ENCODE results near the gene TTLL4. TPM values are rescaled to one million over a fixed set of nuclear protein-coding genes. Genes with fewer than 3 reads are reported as not detected.

Gene TTLL4
- total and polyA plus RNA-seq, 7 experiments from 2014 or later = 3.6 to 35.8 (median 20.8) TPM

GRCh38 chr2:218733171-218734021, 22.8 kb downstream of the TTLL4 start:
- peak overlapping the region in 1 of 10 donors; percentile 34 for H3K4me3 Mint-ChIP-seq
- Histone ChIP-seq H3K27ac (ENCODE audit: low read depth, low read length) (no peak overlapping the region), H3K4me1 (ENCODE audit: control insufficient read depth in 2 of 2, insufficient read depth in 2 of 2, low read length in 2 of 2) (no peaks in the 10 kb centered on the region), H3K9me3 (ENCODE audit: control insufficient read depth in 2 of 3, low read length in 3 of 3) (no peaks in the 10 kb centered on the region), H3K36me3 (ENCODE audit: control insufficient read depth in 2 of 3, insufficient read depth in 3 of 3, low read length in 3 of 3) (peaks cover 8 to 12% (median 8%) of the 10 kb centered on the region in 3 experiments), H3K27me3 (ENCODE audit: control insufficient read depth in 2 of 2, insufficient read depth in 2 of 2, low read length in 2 of 2) (no peaks in the 10 kb centered on the region), H3K4me3 (ENCODE audit: low read length) (no peak overlapping the region)
- peak; percentile 87 for ATAC-seq
- peaks cover 0 to 3% (median 0%) of the 10 kb centered on the region in 11 donors for H3K9me3 Mint-ChIP-seq
- no peaks in the 10 kb centered on the region for H3K27me3 Mint-ChIP-seq
- POLR2A ChIA-PET = interaction anchor here (0.8 kb wide), 1 partner anchor 945 kb away, joined by 3 read pairs; no protein-coding TSS in a partner anchor
- intact Hi-C loops (cut with micrococcal nuclease) = no loop called here
- H3K27ac Mint-ChIP-seq = peak overlapping the region in 5 of 9 donors; percentile 6 to 84 (median 46)
- DNase-seq = peak in 1 of 9 donors; percentile 37
- H3K36me3 Mint-ChIP-seq = peaks cover 9 to 47% (median 30%) of the 10 kb centered on the region in 5 donors
- H3K4me1 Mint-ChIP-seq = peaks cover 10 to 32% (median 18%) of the 10 kb centered on the region in 7 donors
- CTCF ChIA-PET = no interaction called here

GRCh38 chr2:218734190-218734975, 23.7 kb downstream of the TTLL4 start:
- intact Hi-C loops (cut with micrococcal nuclease) = no loop called here
- peaks cover 10 to 32% (median 18%) of the 10 kb centered on the region in 7 donors for H3K4me1 Mint-ChIP-seq

GRCh38 chr2:218736531-218736930, 25.9 kb downstream of the TTLL4 start:
- intact Hi-C loops (cut with micrococcal nuclease) = no loop called here
- H3K9me3 ChIP-seq (ENCODE audit: control insufficient read depth in 2 of 3, low read length in 3 of 3) = no peaks in the 10 kb centered on the region

More at GRCh38 chr2:218734190-218734975, 23.7 kb downstream of the TTLL4 start:
- Mint-ChIP-seq H3K9me3 (peaks cover 0 to 3% (median 0%) of the 10 kb centered on the region in 11 donors), H3K27ac (peak overlapping the region in 2 of 9 donors; percentile 2 to 84), H3K27me3 (no peaks in the 10 kb centered on the region), H3K4me3 (no peak overlapping the region), H3K36me3 (peaks cover 9 to 50% (median 27%) of the 10 kb centered on the region in 5 donors)
- POLR2A ChIA-PET = interaction anchor here (0.8 kb wide), 1 partner anchor 946 kb away, joined by 3 read pairs; no protein-coding TSS in a partner anchor
- H3K36me3 ChIP-seq (ENCODE audit: control insufficient read depth in 2 of 3, insufficient read depth in 3 of 3, low read length in 3 of 3) = peaks cover 8 to 18% (median 13%) of the 10 kb centered on the region in 3 experiments
- no peak overlapping the region for H3K4me3 ChIP-seq (ENCODE audit: low read length)
- H3K27ac ChIP-seq (ENCODE audit: low read depth, low read length) = no peak overlapping the region
- no peaks in the 10 kb centered on the region for H3K4me1 ChIP-seq (ENCODE audit: control insufficient read depth in 2 of 2, insufficient read depth in 2 of 2, low read length in 2 of 2)
- DNase-seq = no peak
- CTCF ChIA-PET = interaction anchor here (1.6 kb wide), 1 partner anchor 142 kb away, joined by 3 read pairs; no protein-coding TSS in a partner anchor
- peak; percentile 38 for ATAC-seq
- H3K9me3 ChIP-seq (ENCODE audit: control insufficient read depth in 2 of 3, low read length in 3 of 3) = no peaks in the 10 kb centered on the region
- H3K27me3 ChIP-seq (ENCODE audit: control insufficient read depth in 2 of 2, insufficient read depth in 2 of 2, low read length in 2 of 2) = no peaks in the 10 kb centered on the region

GRCh38 chr2:218743068-218743467, 32.4 kb downstream of the TTLL4 start:
- peak; percentile 39 for ATAC-seq
- Histone ChIP-seq H3K36me3 (ENCODE audit: control insufficient read depth in 2 of 3, insufficient read depth in 3 of 3, low read length in 3 of 3) (peaks cover 13 to 57% (median 17%) of the 10 kb centered on the region in 3 experiments), H3K4me3 (ENCODE audit: low read length) (no peak overlapping the region), H3K27ac (ENCODE audit: low read depth, low read length) (no peak overlapping the region), H3K27me3 (ENCODE audit: control insufficient read depth in 2 of 2, insufficient read depth in 2 of 2, low read length in 2 of 2) (no peaks in the 10 kb centered on the region), H3K4me1 (ENCODE audit: control insufficient read depth in 2 of 2, insufficient read depth in 2 of 2, low read length in 2 of 2) (no peaks in the 10 kb centered on the region), H3K9me3 (ENCODE audit: control insufficient read depth in 2 of 3, low read length in 3 of 3) (no peaks in the 10 kb centered on the region)
- H3K27ac Mint-ChIP-seq = no peak overlapping the region
- intact Hi-C loops (cut with micrococcal nuclease) = no loop called here
- H3K36me3 Mint-ChIP-seq = peaks cover 23 to 72% (median 50%) of the 10 kb centered on the region in 5 donors
- H3K27me3 Mint-ChIP-seq = no peaks in the 10 kb centered on the region
- no peaks in the 10 kb centered on the region for H3K9me3 Mint-ChIP-seq
- DNase-seq = no peak
- H3K4me3 Mint-ChIP-seq = no peak overlapping the region
- peaks cover 0 to 6% (median 0%) of the 10 kb centered on the region in 7 donors for H3K4me1 Mint-ChIP-seq
- POLR2A ChIA-PET = no interaction called here
- CTCF ChIA-PET = no interaction called here

More at GRCh38 chr2:218736531-218736930, 25.9 kb downstream of the TTLL4 start:
- POLR2A ChIA-PET = interaction anchor here (0.5 kb wide), 1 partner anchor 472 kb away, joined by 3 read pairs; no protein-coding TSS in a partner anchor
- ATAC-seq (no peak), DNase-seq (no peak)
- Histone ChIP-seq H3K36me3 (ENCODE audit: control insufficient read depth in 2 of 3, insufficient read depth in 3 of 3, low read length in 3 of 3) (peaks cover 13 to 30% (median 13%) of the 10 kb centered on the region in 3 experiments), H3K27ac (ENCODE audit: low read depth, low read length) (no peak overlapping the region), H3K4me1 (ENCODE audit: control insufficient read depth in 2 of 2, insufficient read depth in 2 of 2, low read length in 2 of 2) (no peaks in the 10 kb centered on the region), H3K4me3 (ENCODE audit: low read length) (no peak overlapping the region), H3K27me3 (ENCODE audit: control insufficient read depth in 2 of 2, insufficient read depth in 2 of 2, low read length in 2 of 2) (no peaks in the 10 kb centered on the region)
- H3K4me3 Mint-ChIP-seq = no peak overlapping the region
- peaks cover 10 to 29% (median 18%) of the 10 kb centered on the region in 7 donors for H3K4me1 Mint-ChIP-seq
- H3K9me3 Mint-ChIP-seq = peaks cover 0 to 3% (median 0%) of the 10 kb centered on the region in 11 donors
- H3K36me3 Mint-ChIP-seq = peaks cover 13 to 56% (median 31%) of the 10 kb centered on the region in 5 donors
- CTCF ChIA-PET = interaction anchor here (0.6 kb wide), 1 partner anchor 113 kb away, joined by 3 read pairs; no protein-coding TSS in a partner anchor
- no peaks in the 10 kb centered on the region for H3K27me3 Mint-ChIP-seq
- H3K27ac Mint-ChIP-seq = no peak overlapping the region

GRCh38 chr2:218744615-218745014, 34.0 kb downstream of the TTLL4 start:
- POLR2A ChIA-PET = no interaction called here
- Histone ChIP-seq H3K4me3 (ENCODE audit: low read length) (no peak overlapping the region), H3K36me3 (ENCODE audit: control insufficient read depth in 2 of 3, insufficient read depth in 3 of 3, low read length in 3 of 3) (peaks cover 5 to 63% (median 20%) of the 10 kb centered on the region in 3 experiments), H3K27ac (ENCODE audit: low read depth, low read length) (no peak overlapping the region), H3K9me3 (ENCODE audit: control insufficient read depth in 2 of 3, low read length in 3 of 3) (no peaks in the 10 kb centered on the region), H3K4me1 (ENCODE audit: control insufficient read depth in 2 of 2, insufficient read depth in 2 of 2, low read length in 2 of 2) (no peaks in the 10 kb centered on the region), H3K27me3 (ENCODE audit: control insufficient read depth in 2 of 2, insufficient read depth in 2 of 2, low read length in 2 of 2) (no peaks in the 10 kb centered on the region)
- Mint-ChIP-seq H3K36me3 (peaks cover 18 to 73% (median 45%) of the 10 kb centered on the region in 5 donors), H3K27ac (peak overlapping the region in 1 of 9 donors; percentile 4), H3K27me3 (no peaks in the 10 kb centered on the region), H3K4me3 (peak overlapping the region in 1 of 10 donors; percentile 1), H3K9me3 (no peaks in the 10 kb centered on the region), H3K4me1 (peaks cover 0 to 6% (median 0%) of the 10 kb centered on the region in 7 donors)
- peak; percentile 45 for ATAC-seq
- intact Hi-C loops (cut with micrococcal nuclease) = no loop called here
- CTCF ChIA-PET = interaction anchor here (0.6 kb wide), 1 partner anchor 166 kb away, joined by 3 read pairs; no protein-coding TSS in a partner anchor
- no peak for DNase-seq

- no peaks in the 10 kb centered on the region for H3K27me3 Mint-ChIP-seq
- Histone ChIP-seq H3K27me3 (ENCODE audit: control insufficient read depth in 2 of 2, insufficient read depth in 2 of 2, low read length in 2 of 2) (no peaks in the 10 kb centered on the region), H3K36me3 (ENCODE audit: control insufficient read depth in 2 of 3, insufficient read depth in 3 of 3, low read length in 3 of 3) (peaks cover 5 to 63% (median 20%) of the 10 kb centered on the region in 3 experiments), H3K4me1 (ENCODE audit: control insufficient read depth in 2 of 2, insufficient read depth in 2 of 2, low read length in 2 of 2) (no peaks in the 10 kb centered on the region), H3K27ac (ENCODE audit: low read depth, low read length) (no peak overlapping the region), H3K4me3 (ENCODE audit: low read length) (no peak overlapping the region), H3K9me3 (ENCODE audit: control insufficient read depth in 2 of 3, low read length in 3 of 3) (no peaks in the 10 kb centered on the region)
- ChIA-PET POLR2A (no interaction called here), CTCF (no interaction called here)
- peaks cover 0 to 6% (median 0%) of the 10 kb centered on the region in 7 donors for H3K4me1 Mint-ChIP-seq
- no peak overlapping the region for H3K27ac Mint-ChIP-seq
- intact Hi-C loops (cut with micrococcal nuclease) = no loop called here
- peak; percentile 82 for ATAC-seq
- no peak for DNase-seq
- H3K4me3 Mint-ChIP-seq = no peak overlapping the region
- no peaks in the 10 kb centered on the region for H3K9me3 Mint-ChIP-seq
- peaks cover 15 to 75% (median 46%) of the 10 kb centered on the region in 5 donors for H3K36me3 Mint-ChIP-seq
Measured at GRCh38 chr2:218745160-218745558, 34.5 kb downstream of the TTLL4 start.
